ENCODE measurements around the gene AQP12A. TPM values are rescaled to one million over a fixed set of nuclear protein-coding genes. Genes with fewer than 3 reads are reported as not detected.
"Not testable (repeated sequence)": the region's sequence is repeated elsewhere in the genome, so short reads cannot be mapped to it uniquely, and the experiment has no call there.

AQP12A gene
- total and polyA plus RNA-seq, 2 donors (not counting 1 experiment from before 2014, with no cell fraction given): not detected

- Histone ChIP-seq H3K4me3 (replicated peaks in 1 of 4; ENCODE audit: control extremely low read depth in 1 of 4, insufficient read depth in 1 of 4, low read depth in 3 of 4, low read length in 4 of 4) (no peak overlapping the region), H3K27ac (ENCODE audit: insufficient read depth, low read length) (no peak overlapping the region), H3K27me3 (ENCODE audit: control insufficient read depth, insufficient read depth, low read length) (peaks cover 7% of the 10 kb centered on the region), H3K4me2 (ENCODE audit: extremely low read depth, insufficient read depth, low read length) (no peak overlapping the region), H4K20me1 (ENCODE audit: control insufficient read depth, extremely low read depth, insufficient read depth, low read length) (no peaks in the 10 kb centered on the region), H3K9me3 (ENCODE audit: control insufficient read depth, insufficient read depth, low read depth, low read length) (no peaks in the 10 kb centered on the region), H2AFZ (ENCODE audit: low read length) (no peak overlapping the region), H3K36me3 (ENCODE audit: control insufficient read depth, insufficient read depth, low read length) (no peaks in the 10 kb centered on the region), H3K79me2 (ENCODE audit: control insufficient read depth, insufficient read depth, low read length) (no peaks in the 10 kb centered on the region), H3K4me1 (ENCODE audit: control insufficient read depth, extremely low read depth, insufficient read depth, low read length) (no peaks in the 10 kb centered on the region), H3K9ac (ENCODE audit: insufficient read depth, low read length) (no peak overlapping the region)
- TF ChIP-seq CTCF (conservative IDR thresholded peaks at IDR 0.05 in 1 of 2, IDR thresholded peaks at IDR 0.05 in 1 of 2; ENCODE audit: low read depth in 1 of 2, low read length in 2 of 2) (no peak), EZH2 (IDR thresholded peaks at IDR 0.05; ENCODE audit: low read length, missing control alignments) (no peak)
- no peak for DNase-seq (ENCODE audit: low read depth in 2 of 2)
Observed at GRCh38 chr2:240689975-240690374, 1.7 kb upstream of the AQP12A start.

- H3K9me3 ChIP-seq (ENCODE audit: control insufficient read depth, insufficient read depth, low read depth, low read length); H3K4me2 ChIP-seq (ENCODE audit: extremely low read depth, insufficient read depth, low read length); H3K27me3 ChIP-seq (ENCODE audit: control insufficient read depth, insufficient read depth, low read length); H3K4me1 ChIP-seq (ENCODE audit: control insufficient read depth, extremely low read depth, insufficient read depth, low read length); H3K36me3 ChIP-seq (ENCODE audit: control insufficient read depth, insufficient read depth, low read length); H3K79me2 ChIP-seq (ENCODE audit: control insufficient read depth, insufficient read depth, low read length); DNase-seq (ENCODE audit: low read depth in 2 of 2); H2AFZ ChIP-seq (ENCODE audit: low read length); H3K9ac ChIP-seq (ENCODE audit: insufficient read depth, low read length); H3K27ac ChIP-seq (ENCODE audit: insufficient read depth, low read length); H3K4me3 ChIP-seq (replicated peaks in 1 of 4; ENCODE audit: control extremely low read depth in 1 of 4, insufficient read depth in 1 of 4, low read depth in 3 of 4, low read length in 4 of 4); H4K20me1 ChIP-seq (ENCODE audit: control insufficient read depth, extremely low read depth, insufficient read depth, low read length): not testable (repeated sequence)
Observed at GRCh38 chr2:240690421-240691074, 1.1 kb upstream of the AQP12A start.

GRCh38 chr2:240691075-240691427, 615 bp upstream of the AQP12A start:
- H3K9ac ChIP-seq (ENCODE audit: insufficient read depth, low read length); H3K27me3 ChIP-seq (ENCODE audit: control insufficient read depth, insufficient read depth, low read length): not testable (repeated sequence)

GRCh38 chr2:240692583-240693561, 1.2 kb downstream of the AQP12A start:
- H3K27ac ChIP-seq (ENCODE audit: insufficient read depth, low read length); DNase-seq (ENCODE audit: low read depth in 2 of 2); H3K9ac ChIP-seq (ENCODE audit: insufficient read depth, low read length); H3K79me2 ChIP-seq (ENCODE audit: control insufficient read depth, insufficient read depth, low read length); H3K27me3 ChIP-seq (ENCODE audit: control insufficient read depth, insufficient read depth, low read length); H4K20me1 ChIP-seq (ENCODE audit: control insufficient read depth, extremely low read depth, insufficient read depth, low read length); H2AFZ ChIP-seq (ENCODE audit: low read length); H3K9me3 ChIP-seq (ENCODE audit: control insufficient read depth, insufficient read depth, low read depth, low read length); H3K4me3 ChIP-seq (replicated peaks in 1 of 4; ENCODE audit: control extremely low read depth in 1 of 4, insufficient read depth in 1 of 4, low read depth in 3 of 4, low read length in 4 of 4); H3K36me3 ChIP-seq (ENCODE audit: control insufficient read depth, insufficient read depth, low read length); H3K4me2 ChIP-seq (ENCODE audit: extremely low read depth, insufficient read depth, low read length); H3K4me1 ChIP-seq (ENCODE audit: control insufficient read depth, extremely low read depth, insufficient read depth, low read length): not testable (repeated sequence)

More at GRCh38 chr2:240691075-240691427, 615 bp upstream of the AQP12A start:
- not testable (repeated sequence) for H3K27ac ChIP-seq (ENCODE audit: insufficient read depth, low read length); H3K4me3 ChIP-seq (replicated peaks in 1 of 4; ENCODE audit: control extremely low read depth in 1 of 4, insufficient read depth in 1 of 4, low read depth in 3 of 4, low read length in 4 of 4); H2AFZ ChIP-seq (ENCODE audit: low read length); DNase-seq (ENCODE audit: low read depth in 2 of 2); H3K9me3 ChIP-seq (ENCODE audit: control insufficient read depth, insufficient read depth, low read depth, low read length); H3K4me2 ChIP-seq (ENCODE audit: extremely low read depth, insufficient read depth, low read length); H3K4me1 ChIP-seq (ENCODE audit: control insufficient read depth, extremely low read depth, insufficient read depth, low read length); H3K36me3 ChIP-seq (ENCODE audit: control insufficient read depth, insufficient read depth, low read length); H3K79me2 ChIP-seq (ENCODE audit: control insufficient read depth, insufficient read depth, low read length); H4K20me1 ChIP-seq (ENCODE audit: control insufficient read depth, extremely low read depth, insufficient read depth, low read length)

- H3K27ac ChIP-seq (ENCODE audit: insufficient read depth, low read length); H3K4me1 ChIP-seq (ENCODE audit: control insufficient read depth, extremely low read depth, insufficient read depth, low read length); H4K20me1 ChIP-seq (ENCODE audit: control insufficient read depth, extremely low read depth, insufficient read depth, low read length); H3K79me2 ChIP-seq (ENCODE audit: control insufficient read depth, insufficient read depth, low read length); H3K27me3 ChIP-seq (ENCODE audit: control insufficient read depth, insufficient read depth, low read length); H3K9me3 ChIP-seq (ENCODE audit: control insufficient read depth, insufficient read depth, low read depth, low read length); H3K9ac ChIP-seq (ENCODE audit: insufficient read depth, low read length); H2AFZ ChIP-seq (ENCODE audit: low read length); H3K4me2 ChIP-seq (ENCODE audit: extremely low read depth, insufficient read depth, low read length); DNase-seq (ENCODE audit: low read depth in 2 of 2); H3K4me3 ChIP-seq (replicated peaks in 1 of 4; ENCODE audit: control extremely low read depth in 1 of 4, insufficient read depth in 1 of 4, low read depth in 3 of 4, low read length in 4 of 4); H3K36me3 ChIP-seq (ENCODE audit: control insufficient read depth, insufficient read depth, low read length): not testable (repeated sequence)
Observed at GRCh38 chr2:240694304-240694703, 2.6 kb downstream of the AQP12A start.

- H3K4me3 ChIP-seq (replicated peaks in 1 of 4; ENCODE audit: control extremely low read depth in 1 of 4, insufficient read depth in 1 of 4, low read depth in 3 of 4, low read length in 4 of 4); H3K27ac ChIP-seq (ENCODE audit: insufficient read depth, low read length); H3K9ac ChIP-seq (ENCODE audit: insufficient read depth, low read length); H3K4me2 ChIP-seq (ENCODE audit: extremely low read depth, insufficient read depth, low read length); H4K20me1 ChIP-seq (ENCODE audit: control insufficient read depth, extremely low read depth, insufficient read depth, low read length); H3K9me3 ChIP-seq (ENCODE audit: control insufficient read depth, insufficient read depth, low read depth, low read length); H3K27me3 ChIP-seq (ENCODE audit: control insufficient read depth, insufficient read depth, low read length); H3K4me1 ChIP-seq (ENCODE audit: control insufficient read depth, extremely low read depth, insufficient read depth, low read length); H3K79me2 ChIP-seq (ENCODE audit: control insufficient read depth, insufficient read depth, low read length); DNase-seq (ENCODE audit: low read depth in 2 of 2); H2AFZ ChIP-seq (ENCODE audit: low read length); H3K36me3 ChIP-seq (ENCODE audit: control insufficient read depth, insufficient read depth, low read length): not testable (repeated sequence)
Observed at GRCh38 chr2:240695593-240695992, 3.9 kb downstream of the AQP12A start.
